Fibroblast of lung (primary cell): ENCODE data around the gene WIPF3. TPM values are rescaled to one million over a fixed set of nuclear protein-coding genes. Genes with fewer than 3 reads are reported as not detected.

Source experiments
- DNase-seq, 2 donors: peaks; one replicate each; pipeline versions ENCODE4 v3.0.0 to v3.0.0-alpha.2; 2010; ENCODE audit warnings: low read depth in 2 of 2
- H2AFZ ChIP-seq: 2 replicates; pipeline ENCODE4 v1.5.1; 2012; ENCODE audit warnings: low read length, control low read depth, inconsistent platforms
- H3K27ac ChIP-seq: 2 replicates; pipeline ENCODE4 v1.5.1; 2011; ENCODE audit warnings: low read length, control low read depth; ENCODE audit not compliant: insufficient read depth
- H3K27me3 ChIP-seq: 2 replicates; pipeline ENCODE4 v1.5.1; 2011; ENCODE audit warnings: mild to moderate bottlenecking, low read length; ENCODE audit not compliant: control insufficient read depth, insufficient read depth
- H3K36me3 ChIP-seq: 2 replicates; pipeline ENCODE4 v1.5.1; 2011; ENCODE audit warnings: low read length; ENCODE audit not compliant: control insufficient read depth, insufficient read depth
- H3K4me1 ChIP-seq: 2 replicates; pipeline ENCODE4 v1.5.1; 2011; ENCODE audit warnings: low read length; ENCODE audit not compliant: control insufficient read depth, insufficient read depth; ENCODE audit errors: extremely low read depth
- H3K4me2 ChIP-seq: 2 replicates; pipeline ENCODE4 v1.5.1; 2011; ENCODE audit warnings: low read length, control low read depth; ENCODE audit not compliant: insufficient read depth; ENCODE audit errors: extremely low read depth
- H3K4me3 ChIP-seq, 4 experiments: fragments of 200-600 bp in 1 of 4; sonication (generic) in 1 of 4; replicated peaks in 1 of 4; 2 replicates each; pipeline ENCODE4 v1.5.1; 2011 to 2016; ENCODE audit warnings: low read length in 4 of 4, low read depth in 3 of 4, mild to moderate bottlenecking in 3 of 4, control low read depth in 2 of 4, inconsistent platforms in 1 of 4, mixed read lengths in 1 of 4; ENCODE audit not compliant: insufficient read depth in 1 of 4; ENCODE audit errors: control extremely low read depth in 1 of 4
- H3K79me2 ChIP-seq: 2 replicates; pipeline ENCODE4 v1.5.1; 2012; ENCODE audit warnings: mild to moderate bottlenecking, low read length, inconsistent platforms; ENCODE audit not compliant: control insufficient read depth, insufficient read depth
- H3K9ac ChIP-seq: 2 replicates; pipeline ENCODE4 v1.5.1; 2011; ENCODE audit warnings: mild to moderate bottlenecking, low read length, control low read depth; ENCODE audit not compliant: insufficient read depth
- H3K9me3 ChIP-seq: 2 replicates; pipeline ENCODE4 v1.5.1; 2012; ENCODE audit warnings: low read depth, low read length; ENCODE audit not compliant: control insufficient read depth, insufficient read depth
- H4K20me1 ChIP-seq: 2 replicates; pipeline ENCODE4 v1.5.1; 2011; ENCODE audit warnings: low read length; ENCODE audit not compliant: control insufficient read depth, insufficient read depth; ENCODE audit errors: extremely low read depth
- CTCF ChIP-seq, 2 donors: IDR thresholded peaks in 1 of 2; conservative IDR thresholded peaks in 1 of 2; 1 replicate in 1 of 2; 2 replicates in 1 of 2; pipeline ENCODE4 v1.5.1; 2011 to 2012; ENCODE audit warnings: low read length in 2 of 2, control low read depth in 1 of 2, inconsistent platforms in 1 of 2, low read depth in 1 of 2, mild to moderate bottlenecking in 1 of 2
- EZH2 ChIP-seq: IDR thresholded peaks from 2 replicates; pipeline ENCODE4 v1.5.1; 2012; ENCODE audit warnings: low read length, control low read depth, mild to moderate bottlenecking; ENCODE audit errors: missing control alignments
- polyA plus RNA-seq, 2 donors: library from polyadenylated mRNA; depleted of rRNA in 1 of 2; stranded (reverse) in 1 of 2; unstranded in 1 of 2; fragments of >200 nt; gene quantifications; 2 replicates each; pipeline ENCODE4 v1.2.1, GENCODE V29; 2011 to 2012; ENCODE audit warnings: missing spikeins in 1 of 2
- total RNA-seq: library from RNA; depleted of rRNA; stranded (reverse); fragments of >200 nt; gene quantifications from 2 replicates; pipeline ENCODE4 v1.2.1, GENCODE V29; 2014

Gene WIPF3
- total and polyA plus RNA-seq, 2 donors (not counting 1 experiment from before 2014, with no cell fraction given): 0.33 TPM; not detected in 1

- Histone ChIP-seq H3K27me3 (no peaks in the 10 kb centered on the region), H2AFZ (no peak overlapping the region), H3K9me3 (no peaks in the 10 kb centered on the region), H3K4me3 (no peak overlapping the region), H3K79me2 (no peaks in the 10 kb centered on the region), H3K4me1 (no peaks in the 10 kb centered on the region), H3K36me3 (peaks cover 12% of the 10 kb centered on the region), H3K4me2 (no peak overlapping the region), H4K20me1 (no peaks in the 10 kb centered on the region), H3K27ac (no peak overlapping the region), H3K9ac (no peak overlapping the region)
- no peak for DNase-seq
- no peak for TF ChIP-seq CTCF (conservative IDR thresholded peaks at IDR 0.05 in 1 of 2, IDR thresholded peaks at IDR 0.05 in 1 of 2; ENCODE audit: low read depth in 1 of 2, low read length in 2 of 2)
- TF ChIP-seq EZH2: no peak
Measured at GRCh38 chr7:29948587-29948986, 142.3 kb downstream of the WIPF3 start.

- Histone ChIP-seq H3K27me3 (no peaks in the 10 kb centered on the region), H3K36me3 (peaks cover 10% of the 10 kb centered on the region), H3K27ac (no peak overlapping the region), H3K9me3 (no peaks in the 10 kb centered on the region), H3K79me2 (no peaks in the 10 kb centered on the region), H3K4me2 (no peak overlapping the region), H3K4me3 (no peak overlapping the region), H3K4me1 (no peaks in the 10 kb centered on the region), H3K9ac (no peak overlapping the region), H2AFZ (no peak overlapping the region), H4K20me1 (no peaks in the 10 kb centered on the region)
- TF ChIP-seq CTCF (conservative IDR thresholded peaks at IDR 0.05 in 1 of 2, IDR thresholded peaks at IDR 0.05 in 1 of 2; ENCODE audit: low read depth in 1 of 2, low read length in 2 of 2) (no peak), EZH2 (no peak)
- DNase-seq: no peak
Measured at GRCh38 chr7:29950480-29950879, 144.2 kb downstream of the WIPF3 start.

- no peak overlapping the region for H3K4me3 ChIP-seq
- TF ChIP-seq CTCF (conservative IDR thresholded peaks at IDR 0.05 in 1 of 2, IDR thresholded peaks at IDR 0.05 in 1 of 2; ENCODE audit: low read depth in 1 of 2, low read length in 2 of 2): no peak
- TF ChIP-seq EZH2: no peak
- H3K9me3 ChIP-seq: no peaks in the 10 kb centered on the region
- no peaks in the 10 kb centered on the region for H3K27me3 ChIP-seq
- no peaks in the 10 kb centered on the region for H4K20me1 ChIP-seq
- no peak overlapping the region for H3K9ac ChIP-seq
- H3K36me3 ChIP-seq: peaks cover 10% of the 10 kb centered on the region
- no peaks in the 10 kb centered on the region for H3K79me2 ChIP-seq
- no peaks in the 10 kb centered on the region for H3K4me1 ChIP-seq
- no peak overlapping the region for H3K4me2 ChIP-seq
- DNase-seq: no peak
- no peak overlapping the region for H2AFZ ChIP-seq
- H3K27ac ChIP-seq: no peak overlapping the region
Measured at GRCh38 chr7:29951206-29951605, 144.9 kb downstream of the WIPF3 start.
